Left lung (tissue), 10 donors: Measurements from ENCODE around the gene MTUS2. TPM values are rescaled to one million over a fixed set of nuclear protein-coding genes. Genes with fewer than 3 reads are reported as not detected.

ENCODE experiments used
- ATAC-seq: fragments of 200-7000 bp; cut with Tn5 transposase; one replicate; pipeline ENCODE4 v1.9.1; 2020; ENCODE audit warnings: moderate library complexity
- DNase-seq, 4 donors: peaks; one replicate each; pipeline ENCODE4 v3.0.0-alpha.2; 2013 to 2020
- H3K27ac ChIP-seq, 2 donors: fragments of 200-600 bp; sonication (generic) in 1 of 2; one replicate each; pipeline versions ENCODE4 v1.5.0 to v1.8.0; 2020 to 2021
- H3K27me3 ChIP-seq, 2 donors: fragments of 200-600 bp; sonication (generic) in 1 of 2; one replicate each; pipeline versions ENCODE4 v1.5.0 to v1.8.0; 2020 to 2021
- H3K36me3 ChIP-seq, 2 donors: fragments of 200-600 bp; sonication (generic) in 1 of 2; one replicate each; pipeline versions ENCODE4 v1.5.0 to v1.8.0; 2020 to 2021
- H3K4me1 ChIP-seq, 2 donors: fragments of 200-600 bp; one replicate each; pipeline ENCODE4 v1.8.0; 2021
- H3K4me3 ChIP-seq, 2 donors: fragments of 200-600 bp; sonication (generic) in 1 of 2; one replicate each; pipeline versions ENCODE4 v1.5.0 to v1.8.0; 2020 to 2021; ENCODE audit warnings: mild to moderate bottlenecking in 1 of 2
- H3K9me3 ChIP-seq, 2 donors: fragments of 200-600 bp; sonication (generic) in 1 of 2; one replicate each; pipeline versions ENCODE4 v1.5.0 to v1.8.0; 2020 to 2021
- CTCF ChIP-seq, 2 donors: fragments of 200-600 bp; sonication (generic) in 1 of 2; IDR thresholded peaks; one replicate each; pipeline versions ENCODE4 v1.5.0 to v1.8.0; 2021; ENCODE audit warnings: antibody characterized with exemption in 2 of 2
- intact Hi-C, 2 donors: fragments of 100-400 bp; cut with DNase I; formaldehyde crosslinking; loops; one replicate each; pipeline versions ENCODE4 v1.11.2 to v1.14.2; 2022
- polyA plus RNA-seq, 6 donors: library from polyadenylated mRNA; unstranded; fragments of 120-200 nt; gene quantifications; one replicate each; pipeline ENCODE4 v1.2.1, GENCODE V29; 2013; ENCODE audit not compliant: insufficient read length in 6 of 6
- total RNA-seq, 2 donors: library from RNA; stranded (reverse); fragmentation: NEBNext Ultra II Directional; extraction: Animal tissue kit (Norgen Biotek cat#: 25700); gene quantifications; one replicate each; pipeline ENCODE4 v1.2.1, GENCODE V29; 2021
- donor health status: DM: no; HTN: yes; CAD: no.
- donor health status: DM: no; HTN: no; CAD: no.

Gene MTUS2
- total and polyA plus RNA-seq, 8 donors: 0.21 to 0.92 (median 0.50) TPM

DNA sequence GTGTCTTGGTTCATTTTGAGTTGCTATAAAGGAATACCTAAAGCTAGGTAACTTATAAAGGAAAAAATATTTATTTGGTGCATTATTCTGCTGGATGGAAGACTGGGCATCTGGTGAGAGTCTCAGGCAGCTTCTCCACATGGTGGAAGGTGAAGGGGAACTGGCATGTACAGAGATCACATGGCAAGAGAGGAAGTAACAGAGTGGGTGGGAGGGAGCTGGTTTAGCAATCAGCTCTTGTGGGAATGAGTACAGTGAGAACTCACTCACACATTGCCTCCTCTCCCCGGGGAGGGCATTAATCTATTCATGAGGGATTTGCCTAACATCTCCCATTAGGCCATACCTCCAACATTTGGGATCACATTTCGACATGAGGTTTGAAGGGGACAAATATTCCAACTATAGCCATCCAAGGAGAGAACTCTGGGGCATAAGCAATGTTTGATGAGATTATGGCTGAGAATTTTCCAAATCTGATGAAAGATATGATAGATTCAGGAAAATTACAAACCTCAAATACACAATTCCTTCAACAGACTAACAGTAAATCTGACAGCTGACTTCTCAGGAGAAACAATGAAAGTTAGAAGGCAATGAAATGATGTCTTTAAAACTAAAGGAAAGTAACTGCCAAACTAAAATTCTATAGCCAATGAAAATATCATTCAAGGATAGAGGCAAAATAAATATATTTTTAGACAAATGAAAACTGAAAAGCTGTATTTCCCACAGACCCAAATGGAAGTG, 52.5 kb downstream of the MTUS2 start:
- intact Hi-C loops: no loop called here

DNA sequence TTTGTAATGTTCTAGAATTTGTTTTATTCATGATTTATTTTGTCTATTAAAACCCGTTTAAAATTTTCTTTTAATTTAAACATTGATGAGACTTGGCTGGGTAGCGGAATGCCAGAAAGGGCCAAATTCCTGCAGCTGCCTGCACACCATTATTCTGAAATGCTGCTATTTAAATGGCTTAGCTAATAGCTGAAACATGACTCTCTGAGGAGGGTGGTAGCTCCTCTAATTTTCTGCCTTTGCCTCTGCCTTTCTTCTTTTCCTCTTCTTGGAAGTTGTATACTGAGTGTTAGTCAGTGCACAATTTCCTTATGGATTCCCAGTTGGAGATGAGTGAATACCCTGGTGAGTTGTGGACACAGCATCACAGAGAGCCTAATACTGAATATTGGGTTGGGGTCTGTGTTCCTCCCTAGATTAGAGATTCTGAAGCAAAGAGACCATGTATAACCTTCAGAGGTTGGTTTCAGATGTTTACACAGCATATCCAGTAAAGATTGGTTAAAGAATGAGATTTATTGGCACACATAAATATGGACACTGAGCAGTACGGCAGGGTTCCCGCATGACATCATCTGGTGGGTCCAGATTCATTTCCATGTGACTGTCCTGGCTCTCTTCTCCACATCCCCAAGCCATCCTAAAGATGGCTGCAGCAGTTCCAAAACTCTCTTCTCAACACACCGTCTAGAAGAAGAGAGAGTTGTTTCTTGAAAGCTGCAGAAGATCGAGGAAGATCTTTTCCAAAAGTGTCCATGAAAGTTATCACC, 55.9 kb downstream of the MTUS2 start:
- Histone ChIP-seq H3K4me3 (no peak overlapping the region), H3K9me3 (peaks cover 0 to 27% of the 10 kb centered on the region in 2 donors), H3K4me1 (no peaks in the 10 kb centered on the region), H3K27ac (no peak overlapping the region), H3K36me3 (no peaks in the 10 kb centered on the region), H3K27me3 (no peaks in the 10 kb centered on the region)
- intact Hi-C loops: no loop called here
- no peak for ATAC-seq
- no peak for DNase-seq
- no peak for TF ChIP-seq CTCF (IDR thresholded peaks at IDR 0.05)

More for the DNA sequence above, 52.5 kb downstream of the MTUS2 start:
- DNase-seq: no peak
- no peaks in the 10 kb centered on the region for H3K4me1 ChIP-seq
- peaks cover 0 to 27% of the 10 kb centered on the region in 2 donors for H3K9me3 ChIP-seq
- no peak for ATAC-seq
- TF ChIP-seq CTCF (IDR thresholded peaks at IDR 0.05): no peak
- H3K4me3 ChIP-seq: no peak overlapping the region
- H3K36me3 ChIP-seq: no peaks in the 10 kb centered on the region
- no peak overlapping the region for H3K27ac ChIP-seq
- no peaks in the 10 kb centered on the region for H3K27me3 ChIP-seq

DNA sequence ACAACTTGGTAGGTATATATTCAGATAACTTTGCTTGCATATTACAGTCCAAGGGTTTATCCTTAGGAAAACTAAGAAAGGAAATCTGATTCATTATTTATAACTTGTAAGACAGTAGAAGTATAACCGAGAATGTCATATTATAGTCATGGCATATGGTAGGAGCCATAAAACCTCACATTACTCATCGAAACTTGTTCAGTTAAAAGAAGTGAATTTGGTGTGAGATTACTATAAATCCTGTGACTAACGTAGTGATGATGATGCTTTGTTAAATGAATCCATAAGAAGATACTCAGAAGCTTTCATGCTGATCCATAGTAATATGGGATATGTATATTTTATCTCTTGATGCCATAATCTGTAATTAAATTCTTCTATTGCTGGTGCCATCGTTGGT, 57.3 kb downstream of the MTUS2 start:
- ATAC-seq (no peak), DNase-seq (no peak)
- no peak overlapping the region for H3K27ac ChIP-seq
- H3K27me3 ChIP-seq: no peaks in the 10 kb centered on the region
- H3K4me3 ChIP-seq: no peak overlapping the region
- TF ChIP-seq CTCF (IDR thresholded peaks at IDR 0.05): no peak
- peaks cover 0 to 24% of the 10 kb centered on the region in 2 donors for H3K9me3 ChIP-seq
- intact Hi-C loops: no loop called here
- no peaks in the 10 kb centered on the region for H3K36me3 ChIP-seq
- H3K4me1 ChIP-seq: no peaks in the 10 kb centered on the region

DNA sequence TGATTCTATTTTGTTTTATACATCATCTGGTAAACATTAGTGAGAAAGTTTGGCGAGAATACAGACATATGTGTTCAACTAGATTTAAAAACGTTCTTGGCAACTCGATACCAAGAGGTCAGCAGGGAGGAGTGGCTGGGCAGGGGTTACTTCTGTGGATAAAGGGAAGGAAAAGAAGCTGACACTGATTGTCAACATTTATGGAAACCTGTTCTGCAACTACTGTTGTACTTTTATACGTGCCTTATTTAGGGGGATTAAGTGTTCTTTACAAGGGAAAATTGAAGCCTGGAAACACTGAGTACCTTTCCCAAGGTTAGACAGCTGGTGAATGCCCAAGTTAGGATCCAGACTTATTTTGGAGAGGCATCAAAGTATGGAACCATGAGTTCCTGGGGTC, 65.0 kb downstream of the MTUS2 start:
- Histone ChIP-seq H3K27ac (no peak overlapping the region), H3K4me3 (no peak overlapping the region), H3K4me1 (no peaks in the 10 kb centered on the region), H3K9me3 (peaks cover 0 to 6% of the 10 kb centered on the region in 2 donors), H3K27me3 (no peaks in the 10 kb centered on the region), H3K36me3 (no peaks in the 10 kb centered on the region)
- TF ChIP-seq CTCF (IDR thresholded peaks at IDR 0.05): no peak
- ATAC-seq (no peak), DNase-seq (peak in 2 of 4 donors; percentile 1 to 23)
- intact Hi-C loops: no loop called here

DNA sequence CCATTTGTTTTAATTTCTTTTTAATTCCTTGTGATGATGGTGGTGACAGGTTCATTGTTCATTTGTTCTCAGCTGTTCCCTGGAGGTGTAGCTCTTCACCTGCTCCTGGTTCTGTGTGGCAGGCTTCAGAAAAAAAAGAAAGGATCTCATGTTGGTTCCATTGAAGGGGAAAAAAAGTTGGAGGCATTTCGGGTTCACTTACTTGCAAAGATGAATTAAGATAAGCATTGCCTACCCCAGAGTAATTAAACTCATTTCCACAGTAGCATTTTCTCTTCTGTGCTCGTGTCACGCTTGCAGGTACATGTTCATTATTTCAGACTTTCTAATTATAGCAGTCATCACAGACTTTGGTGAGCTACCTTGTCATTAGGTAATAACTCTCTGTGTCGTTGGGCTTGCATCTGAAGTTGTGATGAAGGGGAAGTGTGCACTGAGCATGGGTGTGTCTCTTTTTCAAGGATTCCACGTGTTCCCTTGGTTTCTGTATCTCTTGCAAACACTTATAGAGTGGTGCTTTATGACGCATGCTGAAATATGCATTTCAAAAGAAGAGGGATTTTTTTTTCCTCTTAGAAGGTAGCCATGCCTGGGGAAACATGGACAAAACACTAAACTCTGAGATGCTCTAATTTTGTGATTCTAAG, 69.1 kb downstream of the MTUS2 start:
- ATAC-seq (no peak), DNase-seq (no peak)
- Histone ChIP-seq H3K27ac (no peak overlapping the region), H3K9me3 (no peaks in the 10 kb centered on the region), H3K27me3 (no peaks in the 10 kb centered on the region), H3K4me3 (no peak overlapping the region), H3K36me3 (no peaks in the 10 kb centered on the region), H3K4me1 (no peaks in the 10 kb centered on the region)
- no peak for TF ChIP-seq CTCF (IDR thresholded peaks at IDR 0.05)
- intact Hi-C loops: no loop called here
